ENCODE data around the gene RPS16. TPM values are rescaled to one million over a fixed set of nuclear protein-coding genes. Genes with fewer than 3 reads are reported as not detected.

The RPS16 gene
- total RNA-seq, 6 donors from 2014 or later = 634 to 2,303 (median 1,625) TPM

DNA sequence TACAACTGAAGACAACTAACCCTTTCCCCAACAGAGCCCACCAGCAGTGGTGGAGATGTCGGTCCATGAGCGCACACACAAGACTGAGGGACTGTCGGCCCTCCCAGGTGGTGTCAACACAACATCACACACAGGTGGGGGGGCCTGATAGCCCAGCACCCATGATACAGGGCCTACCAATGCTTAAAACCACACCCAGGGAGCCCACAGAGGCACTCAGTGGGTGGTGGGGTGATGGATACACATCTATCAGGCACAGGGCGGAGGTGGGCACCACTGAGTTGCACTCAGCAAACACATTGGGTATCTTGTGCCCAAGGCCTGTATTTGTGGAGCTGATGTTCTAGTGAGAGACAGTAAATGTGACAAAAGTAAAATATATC, 36.1 kb downstream of the RPS16 start:
- no peak for TF ChIP-seq EP300 (IDR thresholded peaks at IDR 0.05)
- TF ChIP-seq POLR2AphosphoS5 (IDR thresholded peaks at IDR 0.05) = no peak
- TF ChIP-seq POLR2A (IDR thresholded peaks at IDR 0.05) = no peak
- Histone ChIP-seq H3K4me1 (peaks cover 47 to 70% (median 55%) of the 10 kb centered on the region in 4 donors), H3K4me3 (no peak overlapping the region), H3K27me3 (no peaks in the 10 kb centered on the region), H3K27ac (peak overlapping the region; percentile 94 to 100 (median 96)), H3K36me3 (peaks cover 0 to 28% (median 9%) of the 10 kb centered on the region in 4 donors), H3K9me3 (no peaks in the 10 kb centered on the region)
- WGBS, 2 donors = 91 to 100% methylated on average over 4 of the region's 4 CpGs
- DNase-seq (no peak), ATAC-seq (ENCODE audit: low FRiP score in 2 of 2) (no peak)

DNA sequence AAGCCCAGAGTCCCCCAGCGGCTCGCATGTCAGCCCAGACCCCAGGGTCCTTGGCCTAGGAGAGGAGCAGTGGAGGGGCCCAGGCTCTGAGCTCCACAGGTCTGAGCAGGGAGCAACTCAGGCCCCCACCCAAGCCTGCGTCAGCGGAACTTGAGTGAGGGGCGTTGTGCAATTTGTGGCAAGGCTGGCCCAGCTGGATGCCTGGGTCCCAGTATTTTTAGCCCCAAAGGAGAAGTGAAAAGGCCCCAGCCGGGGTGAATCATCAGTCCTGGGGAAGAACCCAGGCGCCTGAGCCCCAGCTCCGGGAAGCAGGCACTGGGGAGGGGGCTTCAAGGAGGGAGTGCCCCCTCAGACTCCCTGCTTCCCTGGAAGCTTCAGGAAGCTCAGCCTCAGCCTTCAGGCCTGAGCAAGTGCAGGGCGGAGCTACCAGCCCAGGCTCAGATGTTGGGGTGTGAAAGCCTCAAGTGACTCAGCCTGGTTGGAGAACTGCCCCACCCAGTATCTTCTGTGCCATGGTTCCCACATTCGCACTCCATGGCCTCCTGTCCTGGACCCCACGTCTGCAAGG, 37.4 kb downstream of the RPS16 start:
- ATAC-seq (ENCODE audit: low FRiP score in 2 of 2) (peak; percentile 25 to 67), DNase-seq (peak in 1 of 2 donors; percentile 89)
- no peaks in the 10 kb centered on the region for H3K27me3 ChIP-seq
- peak overlapping the region; percentile 94 to 100 (median 96) for H3K27ac ChIP-seq
- H3K4me3 ChIP-seq = peak overlapping the region in 2 of 4 donors; percentile 13 to 16
- TF ChIP-seq POLR2A (IDR thresholded peaks at IDR 0.05) (peak in 2 of 4 donors; percentile 17 to 75), POLR2AphosphoS5 (IDR thresholded peaks at IDR 0.05) (peak; percentile 72 to 74), EP300 (IDR thresholded peaks at IDR 0.05) (peak in 3 of 4 donors; percentile 64 to 74 (median 73))
- TF ChIP-seq, protein P1, sequence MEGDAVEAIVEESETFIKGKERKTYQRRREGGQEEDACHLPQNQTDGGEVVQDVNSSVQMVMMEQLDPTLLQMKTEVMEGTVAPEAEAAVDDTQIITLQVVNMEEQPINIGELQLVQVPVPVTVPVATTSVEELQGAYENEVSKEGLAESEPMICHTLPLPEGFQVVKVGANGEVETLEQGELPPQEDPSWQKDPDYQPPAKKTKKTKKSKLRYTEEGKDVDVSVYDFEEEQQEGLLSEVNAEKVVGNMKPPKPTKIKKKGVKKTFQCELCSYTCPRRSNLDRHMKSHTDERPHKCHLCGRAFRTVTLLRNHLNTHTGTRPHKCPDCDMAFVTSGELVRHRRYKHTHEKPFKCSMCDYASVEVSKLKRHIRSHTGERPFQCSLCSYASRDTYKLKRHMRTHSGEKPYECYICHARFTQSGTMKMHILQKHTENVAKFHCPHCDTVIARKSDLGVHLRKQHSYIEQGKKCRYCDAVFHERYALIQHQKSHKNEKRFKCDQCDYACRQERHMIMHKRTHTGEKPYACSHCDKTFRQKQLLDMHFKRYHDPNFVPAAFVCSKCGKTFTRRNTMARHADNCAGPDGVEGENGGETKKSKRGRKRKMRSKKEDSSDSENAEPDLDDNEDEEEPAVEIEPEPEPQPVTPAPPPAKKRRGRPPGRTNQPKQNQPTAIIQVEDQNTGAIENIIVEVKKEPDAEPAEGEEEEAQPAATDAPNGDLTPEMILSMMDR (IDR thresholded peaks at IDR 0.05) = no peak
- no peaks in the 10 kb centered on the region for H3K9me3 ChIP-seq
- H3K36me3 ChIP-seq = peaks cover 0 to 37% (median 20%) of the 10 kb centered on the region in 4 donors
- peaks cover 40 to 60% (median 48%) of the 10 kb centered on the region in 4 donors for H3K4me1 ChIP-seq
- WGBS, 2 donors = 25 to 49% methylated on average over 2 to 9 of the region's 11 CpGs

DNA sequence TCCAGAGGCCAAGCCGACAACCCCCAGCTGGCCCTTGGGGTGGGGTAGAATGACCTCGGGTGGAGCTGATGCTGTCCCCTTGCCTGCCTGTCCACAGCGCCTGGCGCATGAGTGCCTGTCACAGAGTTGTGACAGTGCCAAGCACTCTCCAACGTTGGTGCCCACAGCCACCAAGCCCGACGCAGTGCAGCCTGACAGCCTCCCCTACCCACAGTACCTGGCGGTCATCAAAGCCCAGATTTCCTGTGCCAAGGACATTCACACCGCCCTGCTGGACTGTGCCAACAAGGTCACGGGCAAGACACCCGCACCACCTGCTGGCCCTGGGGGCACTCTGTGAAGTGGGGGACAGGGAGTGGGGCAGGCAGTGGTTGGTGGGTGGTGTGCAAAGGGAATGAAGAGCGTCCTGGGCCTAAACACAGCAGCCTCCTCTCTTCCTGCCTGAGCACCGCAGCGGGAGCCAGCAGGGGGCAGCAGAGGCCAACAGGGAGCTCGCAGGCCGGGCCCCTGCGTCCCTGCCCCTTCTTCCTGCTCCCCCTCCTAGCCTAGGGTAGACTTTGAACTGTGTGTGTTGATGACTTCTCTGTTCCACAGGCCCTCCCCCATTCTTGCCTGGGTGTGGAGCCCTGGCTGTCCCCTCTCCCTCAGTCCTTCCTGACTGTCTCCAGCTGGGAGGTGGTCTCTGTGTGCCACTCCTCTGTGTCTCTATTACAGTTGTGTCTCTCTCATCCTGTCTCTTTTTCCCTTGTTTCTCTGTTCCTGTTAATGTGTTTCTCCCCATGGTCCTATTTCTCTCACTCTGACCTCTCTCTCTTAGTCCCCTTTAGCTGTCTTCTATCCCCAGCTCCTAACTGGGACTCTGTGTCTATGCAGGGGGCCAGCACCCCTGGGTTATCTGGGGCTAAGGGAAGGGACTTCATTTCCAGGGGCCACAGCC, 38.1 kb downstream of the RPS16 start:
- no peaks in the 10 kb centered on the region for H3K27me3 ChIP-seq
- peaks cover 0 to 42% (median 21%) of the 10 kb centered on the region in 4 donors for H3K36me3 ChIP-seq
- WGBS, 2 donors = 20 to 33% methylated on average over 8 to 10 of the region's 17 CpGs
- TF ChIP-seq, protein P1 (IDR thresholded peaks at IDR 0.05) = peak; percentile 93 to 99 (median 98)
- TF ChIP-seq POLR2A (IDR thresholded peaks at IDR 0.05) (peak in 1 of 4 donors; percentile 24), EP300 (IDR thresholded peaks at IDR 0.05) (peak in 1 of 4 donors; percentile 33), POLR2AphosphoS5 (IDR thresholded peaks at IDR 0.05) (peak; percentile 47 to 85)
- H3K27ac ChIP-seq = peak overlapping the region; percentile 94 to 100 (median 96)
- H3K9me3 ChIP-seq = no peaks in the 10 kb centered on the region
- peak; percentile 94 to 98 for DNase-seq
- peak; percentile 87 to 92 for ATAC-seq (ENCODE audit: low FRiP score in 2 of 2)
- H3K4me1 ChIP-seq = peaks cover 42 to 55% (median 47%) of the 10 kb centered on the region in 4 donors
- H3K4me3 ChIP-seq = peak overlapping the region in 2 of 4 donors; percentile 13 to 16

DNA sequence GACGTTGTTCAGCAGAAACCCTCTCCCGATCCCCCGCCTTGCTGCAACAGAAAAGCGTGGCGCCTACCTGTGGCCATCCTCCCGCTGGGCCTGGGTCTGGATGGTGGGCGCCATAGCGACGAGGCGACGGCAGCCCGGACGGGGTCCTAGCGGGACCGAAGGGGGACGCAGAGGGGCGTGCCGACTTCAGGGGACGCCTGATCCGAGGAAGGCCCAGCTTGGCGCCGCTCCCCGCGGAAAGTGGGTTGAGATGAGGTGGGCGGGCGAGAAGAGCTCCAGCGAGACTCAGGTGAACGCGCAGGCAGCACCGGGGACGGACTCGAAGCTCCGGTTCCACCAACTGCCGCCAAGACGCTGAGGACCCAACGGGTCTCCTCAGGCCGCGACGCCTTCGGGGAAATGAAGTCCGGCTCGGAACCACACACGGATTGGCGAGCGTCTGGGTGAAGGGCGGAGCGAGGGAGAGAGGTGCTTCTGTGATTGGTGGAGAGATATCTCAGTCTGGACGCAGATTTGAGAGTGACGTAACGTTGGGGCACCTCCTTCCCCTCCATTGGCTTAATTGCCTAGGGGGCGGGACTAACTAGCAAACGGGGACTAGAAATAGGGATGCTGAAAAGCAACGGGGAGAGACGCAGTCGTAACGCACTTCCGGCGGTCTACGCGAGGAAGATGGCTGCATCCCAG, 44.9 kb downstream of the RPS16 start, which contains the start of the genes MED29 and PAF1:
Gene MED29, plus strand, starts transcription at position 628 of the 687 bp plus-strand sequence. Its CDS starts 45 bp downstream, at position 673.
Gene PAF1, minus strand, starts transcription at position 356 of the 687 bp plus-strand sequence. Its CDS starts 242 bp downstream, at position 114.
- H3K36me3 ChIP-seq = peaks cover 10 to 62% (median 54%) of the 10 kb centered on the region in 4 donors
- H3K4me1 ChIP-seq = peaks cover 19 to 27% (median 20%) of the 10 kb centered on the region in 4 donors
- DNase-seq (peak; percentile 93 to 96), ATAC-seq (ENCODE audit: low FRiP score in 2 of 2) (peak; percentile 97)
- H3K4me3 ChIP-seq = peak within 1 kb of the TSS; percentile 71 to 99 (median 82)
- 0% methylated on average over 23 to 55 of the region's 60 CpGs for WGBS, 2 donors
- peak within 1 kb of the TSS; percentile 93 to 100 (median 98) for H3K27ac ChIP-seq
- TF ChIP-seq EP300 (IDR thresholded peaks at IDR 0.05) = peak in 1 of 4 donors; percentile 62
- peak in 3 of 4 donors; percentile 66 to 92 (median 90) for TF ChIP-seq POLR2A (IDR thresholded peaks at IDR 0.05)
- TF ChIP-seq, protein P1 (IDR thresholded peaks at IDR 0.05) = peak in 4 of 6 experiments; percentile 29 to 47 (median 36)
- TF ChIP-seq POLR2AphosphoS5 (IDR thresholded peaks at IDR 0.05) = peak; percentile 96 to 99
- no peaks in the 10 kb centered on the region for H3K27me3 ChIP-seq
- H3K9me3 ChIP-seq = no peaks in the 10 kb centered on the region
